Measurements from ENCODE around the gene CTDNEP1. TPM values are rescaled to one million over a fixed set of nuclear protein-coding genes. Genes with fewer than 3 reads are reported as not detected.

Gene CTDNEP1
- total RNA-seq, 1 donor from 2014 or later = 103 TPM

DNA sequence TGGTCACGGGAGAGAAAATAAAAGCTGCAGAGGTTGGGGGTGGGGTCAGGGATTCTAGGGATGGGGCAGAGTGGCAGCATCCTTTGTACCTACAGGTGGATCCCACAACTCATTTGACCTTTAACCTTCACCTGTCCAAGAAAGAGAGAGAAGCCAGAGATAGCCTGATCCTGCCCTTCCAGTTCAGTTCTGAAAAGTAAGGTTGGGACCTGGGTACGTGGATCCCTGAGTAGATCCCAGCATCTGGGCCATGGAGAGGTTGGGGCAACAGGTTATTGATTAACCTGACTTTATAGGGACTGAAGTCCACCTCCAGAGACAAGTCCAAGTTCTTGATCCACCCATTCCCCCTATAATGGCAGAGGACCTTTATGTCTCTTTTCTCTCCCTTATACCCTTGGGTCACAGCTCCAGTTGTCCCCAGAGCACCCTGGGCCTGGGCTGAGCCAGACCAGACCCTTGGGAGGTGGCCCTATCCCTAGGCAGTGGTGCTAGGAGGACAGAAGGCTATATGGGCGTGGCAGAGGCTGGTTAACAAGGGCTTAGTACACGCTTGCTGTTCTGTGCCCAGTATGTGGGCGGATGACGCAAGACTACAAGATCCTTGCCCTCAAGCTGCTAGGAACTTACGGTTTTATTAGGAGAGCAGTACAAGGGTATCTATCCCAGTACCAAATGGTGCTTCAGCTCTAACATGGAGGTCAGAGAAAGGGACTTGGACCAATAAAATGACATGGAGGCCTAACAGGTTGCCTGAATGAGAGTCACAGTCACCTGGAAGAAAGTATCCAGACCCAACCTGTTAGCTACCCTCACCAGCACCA lies 7.4 kb upstream of the CTDNEP1 start:
- H3K27me3 ChIP-seq (ENCODE audit: insufficient read depth, low read length) = peaks cover 14% of the 10 kb centered on the region
- H3K9me3 ChIP-seq (ENCODE audit: insufficient read depth, low read depth, low read length) = no peaks in the 10 kb centered on the region
- H3K4me3 ChIP-seq (ENCODE audit: insufficient read depth, low read depth, low read length) = no peak overlapping the region
- H3K4me1 Mint-ChIP-seq (ENCODE audit: low read depth, unreplicated experiment) = peaks cover 2% of the 10 kb centered on the region
- H3K79me2 ChIP-seq (ENCODE audit: insufficient read depth, low read length) = peaks cover 3% of the 10 kb centered on the region
- peaks cover 15% of the 10 kb centered on the region for H3K36me3 Mint-ChIP-seq (ENCODE audit: low read depth, unreplicated experiment)
- peaks cover 12% of the 10 kb centered on the region for H3K4me1 ChIP-seq (ENCODE audit: insufficient read depth, low read length)
- H3K9me3 Mint-ChIP-seq (ENCODE audit: unreplicated experiment) = no peaks in the 10 kb centered on the region
- no peaks in the 10 kb centered on the region for H4K20me1 ChIP-seq (ENCODE audit: insufficient read depth, low read length)
- H3K9ac ChIP-seq (ENCODE audit: low read length) = no peak overlapping the region
- no peak overlapping the region for H2AFZ ChIP-seq (ENCODE audit: low read depth, low read length)
- no peak overlapping the region for H3K27ac ChIP-seq (ENCODE audit: low read depth, low read length)
- DNase-seq (ENCODE audit: low read depth) (no peak), FAIRE-seq (no peak)
- peaks cover 14% of the 10 kb centered on the region for H3K27me3 Mint-ChIP-seq (ENCODE audit: low read depth, unreplicated experiment)
- H3K4me3 Mint-ChIP-seq (ENCODE audit: unreplicated experiment) = no peak overlapping the region
- H3K4me2 ChIP-seq (ENCODE audit: low read length) = no peak overlapping the region
- no peak for TF ChIP-seq EZH2 (IDR thresholded peaks at IDR 0.05; ENCODE audit: insufficient read depth, low read length)
- H3K36me3 ChIP-seq (ENCODE audit: insufficient read depth, low read length) = peaks cover 11% of the 10 kb centered on the region
- H3K27ac Mint-ChIP-seq (ENCODE audit: unreplicated experiment) = no peak overlapping the region

DNA sequence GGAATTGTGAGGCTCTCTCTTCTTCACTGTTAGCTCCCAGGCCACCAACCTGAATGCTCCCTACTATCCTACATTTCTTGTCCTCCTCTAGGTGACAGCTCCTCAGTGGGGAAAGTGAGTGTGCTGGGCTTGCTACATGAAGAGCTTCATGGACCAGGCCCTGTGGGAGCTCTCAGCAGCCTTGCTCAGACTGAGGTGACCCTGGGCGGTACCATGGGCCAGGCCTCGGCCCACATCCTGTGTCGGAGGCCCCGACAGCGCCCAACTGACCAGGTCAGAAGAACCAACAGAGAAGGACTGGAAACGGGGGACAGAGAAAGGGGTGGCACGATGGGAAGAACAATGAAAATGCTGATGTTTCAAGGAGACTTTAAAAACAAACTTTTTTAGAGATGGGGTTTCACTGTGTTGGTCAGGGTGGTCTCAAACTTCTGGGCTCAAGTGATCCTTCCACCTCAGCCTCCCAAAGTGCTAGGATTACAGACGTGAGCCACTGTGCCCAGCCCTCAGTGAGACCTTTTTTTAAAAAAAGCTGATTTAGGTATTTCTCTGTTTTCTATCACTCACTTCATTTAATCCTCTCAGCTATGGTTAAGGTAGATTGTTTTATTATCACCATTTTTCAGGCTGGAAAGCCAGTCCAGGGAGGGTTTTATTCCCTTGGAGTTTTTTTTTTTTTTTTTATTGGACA lies 5.4 kb upstream of the CTDNEP1 start:
- Mint-ChIP-seq H3K4me3 (ENCODE audit: unreplicated experiment) (no peak overlapping the region), H3K27ac (ENCODE audit: unreplicated experiment) (no peak overlapping the region), H3K9me3 (ENCODE audit: unreplicated experiment) (no peaks in the 10 kb centered on the region), H3K4me1 (ENCODE audit: low read depth, unreplicated experiment) (peaks cover 10% of the 10 kb centered on the region), H3K27me3 (ENCODE audit: low read depth, unreplicated experiment) (peaks cover 2% of the 10 kb centered on the region), H3K36me3 (ENCODE audit: low read depth, unreplicated experiment) (peaks cover 15% of the 10 kb centered on the region)
- no peak overlapping the region for H3K27ac ChIP-seq (ENCODE audit: low read depth, low read length)
- FAIRE-seq = no peak
- peaks cover 16% of the 10 kb centered on the region for H3K79me2 ChIP-seq (ENCODE audit: insufficient read depth, low read length)
- H3K4me1 ChIP-seq (ENCODE audit: insufficient read depth, low read length) = peaks cover 10% of the 10 kb centered on the region
- no peak overlapping the region for H2AFZ ChIP-seq (ENCODE audit: low read depth, low read length)
- no peak for DNase-seq (ENCODE audit: low read depth)
- H3K9me3 ChIP-seq (ENCODE audit: insufficient read depth, low read depth, low read length) = no peaks in the 10 kb centered on the region
- TF ChIP-seq EZH2 (IDR thresholded peaks at IDR 0.05; ENCODE audit: insufficient read depth, low read length) = no peak
- TF ChIP-seq, protein P1, sequence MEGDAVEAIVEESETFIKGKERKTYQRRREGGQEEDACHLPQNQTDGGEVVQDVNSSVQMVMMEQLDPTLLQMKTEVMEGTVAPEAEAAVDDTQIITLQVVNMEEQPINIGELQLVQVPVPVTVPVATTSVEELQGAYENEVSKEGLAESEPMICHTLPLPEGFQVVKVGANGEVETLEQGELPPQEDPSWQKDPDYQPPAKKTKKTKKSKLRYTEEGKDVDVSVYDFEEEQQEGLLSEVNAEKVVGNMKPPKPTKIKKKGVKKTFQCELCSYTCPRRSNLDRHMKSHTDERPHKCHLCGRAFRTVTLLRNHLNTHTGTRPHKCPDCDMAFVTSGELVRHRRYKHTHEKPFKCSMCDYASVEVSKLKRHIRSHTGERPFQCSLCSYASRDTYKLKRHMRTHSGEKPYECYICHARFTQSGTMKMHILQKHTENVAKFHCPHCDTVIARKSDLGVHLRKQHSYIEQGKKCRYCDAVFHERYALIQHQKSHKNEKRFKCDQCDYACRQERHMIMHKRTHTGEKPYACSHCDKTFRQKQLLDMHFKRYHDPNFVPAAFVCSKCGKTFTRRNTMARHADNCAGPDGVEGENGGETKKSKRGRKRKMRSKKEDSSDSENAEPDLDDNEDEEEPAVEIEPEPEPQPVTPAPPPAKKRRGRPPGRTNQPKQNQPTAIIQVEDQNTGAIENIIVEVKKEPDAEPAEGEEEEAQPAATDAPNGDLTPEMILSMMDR (IDR thresholded peaks at IDR 0.05; ENCODE audit: insufficient read depth, low read depth, low read length) = no peak
- H3K4me2 ChIP-seq (ENCODE audit: low read length) = no peak overlapping the region
- no peak overlapping the region for H3K4me3 ChIP-seq (ENCODE audit: insufficient read depth, low read depth, low read length)
- peaks cover 3% of the 10 kb centered on the region for H3K27me3 ChIP-seq (ENCODE audit: insufficient read depth, low read length)
- H3K36me3 ChIP-seq (ENCODE audit: insufficient read depth, low read length) = peaks cover 11% of the 10 kb centered on the region
- H4K20me1 ChIP-seq (ENCODE audit: insufficient read depth, low read length) = no peaks in the 10 kb centered on the region
- no peak overlapping the region for H3K9ac ChIP-seq (ENCODE audit: low read length)

DNA sequence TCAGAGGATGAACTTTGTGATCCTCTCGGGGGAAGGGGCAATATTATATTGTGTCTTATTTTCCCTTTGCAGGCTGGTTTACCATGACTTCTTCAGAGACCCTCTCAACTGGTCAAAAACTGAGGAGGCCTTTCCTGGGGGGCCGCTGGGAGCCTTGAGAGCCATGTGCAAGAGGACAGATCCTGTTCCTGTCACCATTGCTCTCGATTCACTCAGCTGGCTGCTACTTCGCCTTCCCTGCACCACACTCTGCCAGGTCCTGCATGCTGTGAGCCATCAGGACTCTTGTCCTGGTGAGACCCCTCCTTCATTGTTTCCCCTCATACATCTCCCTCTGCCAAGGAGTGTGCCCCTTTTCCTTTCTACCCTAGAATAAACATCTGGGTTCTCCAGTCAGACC lies 3.0 kb upstream of the CTDNEP1 start:
- Histone ChIP-seq H2AFZ (ENCODE audit: low read depth, low read length) (no peak overlapping the region), H3K4me1 (ENCODE audit: insufficient read depth, low read length) (peaks cover 15% of the 10 kb centered on the region), H3K4me3 (ENCODE audit: insufficient read depth, low read depth, low read length) (no peak overlapping the region), H3K79me2 (ENCODE audit: insufficient read depth, low read length) (peaks cover 35% of the 10 kb centered on the region), H3K27me3 (ENCODE audit: insufficient read depth, low read length) (no peaks in the 10 kb centered on the region), H3K4me2 (ENCODE audit: low read length) (no peak overlapping the region), H3K36me3 (ENCODE audit: insufficient read depth, low read length) (peaks cover 11% of the 10 kb centered on the region), H3K9me3 (ENCODE audit: insufficient read depth, low read depth, low read length) (no peaks in the 10 kb centered on the region), H3K27ac (ENCODE audit: low read depth, low read length) (no peak overlapping the region), H4K20me1 (ENCODE audit: insufficient read depth, low read length) (peaks cover 12% of the 10 kb centered on the region), H3K9ac (ENCODE audit: low read length) (no peak overlapping the region)
- H3K36me3 Mint-ChIP-seq (ENCODE audit: low read depth, unreplicated experiment) = peaks cover 15% of the 10 kb centered on the region
- TF ChIP-seq, protein P1 (IDR thresholded peaks at IDR 0.05; ENCODE audit: insufficient read depth, low read depth, low read length) = no peak
- no peak for TF ChIP-seq EZH2 (IDR thresholded peaks at IDR 0.05; ENCODE audit: insufficient read depth, low read length)
- H3K4me3 Mint-ChIP-seq (ENCODE audit: unreplicated experiment) = no peak overlapping the region
- DNase-seq (ENCODE audit: low read depth) (no peak), FAIRE-seq (no peak)
- H3K27ac Mint-ChIP-seq (ENCODE audit: unreplicated experiment) = peak overlapping the region; percentile 18
- H3K4me1 Mint-ChIP-seq (ENCODE audit: low read depth, unreplicated experiment) = peaks cover 15% of the 10 kb centered on the region
- H3K27me3 Mint-ChIP-seq (ENCODE audit: low read depth, unreplicated experiment) = no peaks in the 10 kb centered on the region
- H3K9me3 Mint-ChIP-seq (ENCODE audit: unreplicated experiment) = no peaks in the 10 kb centered on the region

Data from astrocyte (in vitro differentiated cells and primary cell).